ENCODE results near the gene SMARCD3. TPM values are rescaled to one million over a fixed set of nuclear protein-coding genes. Genes with fewer than 3 reads are reported as not detected.

SMARCD3 gene
- total and polyA plus RNA-seq, 9 of the 15 experiments (the other 6 are each of a cell fraction or from before 2014, with no cell fraction given): 0.43 to 3.6 (median 2.6) TPM

- TF ChIP-seq PBX2 (CRISPR knock-in tag; IDR thresholded peaks at IDR 0.05; ENCODE audit: low read depth) (no peak), PBX2 (tag; conservative IDR thresholded peaks at IDR 0.05; ENCODE audit: low read depth) (peak; percentile 69; the same call in 1 of the 2 replicates), SAFB (IDR thresholded peaks at IDR 0.05; ENCODE audit: borderline replicate concordance, low read depth, low read length) (no peak), POLR3G (IDR thresholded peaks at IDR 0.05; ENCODE audit: extremely low read depth, insufficient read length, insufficient replicate concordance) (no peak), ZKSCAN1 (IDR thresholded peaks at IDR 0.05; ENCODE audit: low read depth, low read length) (peak; percentile 82), ZNF133 (CRISPR knock-in tag; IDR thresholded peaks at IDR 0.05) (no peak), PRDM10 (IDR thresholded peaks at IDR 0.05; ENCODE audit: partially characterized antibody) (no peak), HINFP (tag; conservative IDR thresholded peaks at IDR 0.05; ENCODE audit: low read depth) (no peak), STAT5A (IDR thresholded peaks at IDR 0.05; ENCODE audit: borderline replicate concordance, low read length) (peak; percentile 53; the same call in 1 of the 2 replicates), TBP (optimal IDR thresholded peaks at IDR 0.05; ENCODE audit: low read depth, low read length) (peak; percentile 47), FOXM1 (IDR thresholded peaks at IDR 0.05; ENCODE audit: low read depth) (0 out of 2 replicates have a peak, but pooled peaks have one; percentile 15), FOXM1 (CRISPR knock-in tag; IDR thresholded peaks at IDR 0.05; ENCODE audit: low read depth) (no peak), GABPA (tag; conservative IDR thresholded peaks at IDR 0.05; ENCODE audit: low read depth) (no peak), ZBTB8A (IDR thresholded peaks at IDR 0.05; ENCODE audit: partially characterized antibody) (no peak), ZBED1 (IDR thresholded peaks at IDR 0.05) (no peak), CTBP1 (IDR thresholded peaks at IDR 0.05; ENCODE audit: borderline replicate concordance) (peak; percentile 71; the same call in 1 of the 2 replicates), PCBP1 (IDR thresholded peaks at IDR 0.05; ENCODE audit: low read depth, low read length, poor library complexity, severe bottlenecking) (no peak), ZNF140 (CRISPR knock-in tag; IDR thresholded peaks at IDR 0.05) (no peak), DPF2 (IDR thresholded peaks at IDR 0.05) (peak; percentile 83), FOXA3 (CRISPR knock-in tag; conservative IDR thresholded peaks at IDR 0.05 in 1 of 2, IDR thresholded peaks at IDR 0.05 in 1 of 2) (peak; percentile 91 to 98)
Measured at GRCh38 chr7:151228024-151228866, 20.2 kb downstream of the SMARCD3 start (continued).

Data from K562 (cell line).